Astrocyte of the spinal cord (primary cell): ENCODE data around the gene GCGR.
A peak's percentile ranks its signal among the peaks of the same experiment; 100 is the strongest.

Experiments
- DNase-seq: peaks from one replicate; pipeline ENCODE4 v3.0.0; 2011; ENCODE audit warnings: low read depth, low spot score
- H3K4me3 ChIP-seq: 2 replicates; pipeline ENCODE4 v1.5.1; 2011; ENCODE audit warnings: low read depth, mild to moderate bottlenecking, low read length, moderate library complexity
- CTCF ChIP-seq: IDR thresholded peaks from 2 replicates; pipeline ENCODE4 v1.5.1; 2012; ENCODE audit warnings: low read depth, mild to moderate bottlenecking, low read length, inconsistent platforms
- in situ Hi-C: cut with HindIII; loops from 2 replicates; pipeline ENCODE4 v1.10.0; 2017; ENCODE audit warnings: low sequenced_read_pairs

GCGR gene

GRCh38 chr17:81832608-81833159 lies 28.7 kb downstream of the GCGR start:
- peak overlapping the region; percentile 76 for H3K4me3 ChIP-seq
- DNase-seq: peak; percentile 29
- TF ChIP-seq CTCF: no peak
- in situ Hi-C loops: no loop called here

GRCh38 chr17:81833160-81833920 lies 29.4 kb downstream of the GCGR start, which contains the start of gene MCRIP1:
Gene MCRIP1, minus strand, starts transcription at chr17:81833291. Its CDS starts 8,785 bp downstream, at chr17:81824506.
- in situ Hi-C loops: no loop called here
- peak; percentile 93 for DNase-seq
- peak within 1 kb of the TSS; percentile 76 for H3K4me3 ChIP-seq
- TF ChIP-seq CTCF: no peak

GRCh38 chr17:81833921-81834830 lies 30.2 kb downstream of the GCGR start:
- in situ Hi-C loops: no loop called here
- no peak for TF ChIP-seq CTCF
- DNase-seq: no peak
- H3K4me3 ChIP-seq: peak overlapping the region; percentile 76

DNA sequence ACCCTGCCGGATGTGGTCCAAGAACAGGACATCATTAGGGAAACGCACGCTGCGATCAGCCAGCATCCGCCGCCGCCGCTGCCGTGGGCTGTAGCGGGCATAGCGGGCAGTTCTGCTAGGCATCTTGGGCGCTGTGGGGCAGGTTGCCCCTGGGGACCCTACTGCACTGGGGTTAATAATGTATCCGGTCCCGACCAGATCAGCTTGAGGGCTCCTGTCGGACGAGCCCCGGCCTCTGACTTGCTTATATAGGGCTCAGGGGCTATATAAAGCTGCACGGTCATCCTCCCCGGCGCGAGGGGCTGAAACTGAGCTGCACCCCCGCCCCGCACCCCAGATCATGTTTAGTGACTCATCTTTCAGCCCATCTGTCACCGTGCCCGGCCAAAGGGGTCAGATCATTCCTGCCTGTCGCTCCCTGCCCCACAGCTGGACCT lies 30.9 kb downstream of the GCGR start, which contains the start of gene PPP1R27:
Gene PPP1R27, minus strand, starts transcription at position 220 of the 437 bp plus-strand sequence. Its CDS starts 97 bp downstream, at position 123.
- H3K4me3 ChIP-seq: peak within 1 kb of the TSS; percentile 76
- in situ Hi-C loops: no loop called here
- no peak for TF ChIP-seq CTCF
- no peak for DNase-seq

- in situ Hi-C loops: no loop called here
- H3K4me3 ChIP-seq: no peak overlapping the region
- no peak for TF ChIP-seq CTCF
- DNase-seq: no peak
Measured at GRCh38 chr17:81837641-81838040, 33.7 kb downstream of the GCGR start.

DNA sequence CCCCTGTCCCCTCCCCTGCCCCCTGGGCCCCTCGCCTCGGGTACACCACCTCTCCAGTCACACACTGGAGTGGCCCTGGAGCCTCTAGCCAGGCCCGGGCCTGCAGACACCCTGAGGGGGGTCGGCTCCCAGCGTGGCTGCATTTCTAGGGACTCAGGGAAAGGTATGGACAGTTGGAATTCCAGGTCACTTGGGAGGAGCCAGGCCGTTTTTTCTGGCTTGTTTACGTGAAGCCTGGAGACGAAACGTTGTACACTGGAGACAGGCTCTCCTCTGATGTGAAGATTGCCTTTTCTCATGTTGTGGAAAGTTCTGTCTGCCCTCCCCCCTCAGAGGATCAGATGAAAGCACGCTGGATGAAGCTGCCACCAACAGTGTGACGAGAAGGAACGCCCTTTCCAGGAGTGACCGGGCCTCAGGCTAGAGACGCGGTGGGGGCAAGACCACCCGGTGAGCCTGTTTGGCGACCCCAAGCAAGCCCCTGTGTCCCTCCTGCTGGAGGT lies 34.9 kb downstream of the GCGR start:
- in situ Hi-C loops: no loop called here
- H3K4me3 ChIP-seq: no peak overlapping the region
- DNase-seq: no peak
- no peak for TF ChIP-seq CTCF
